A549 (cell line): ENCODE data around the gene TLDC2. TPM values are rescaled to one million over a fixed set of nuclear protein-coding genes. Genes with fewer than 3 reads are reported as not detected.
"Not testable (repeated sequence)": the region's sequence is repeated elsewhere in the genome, so short reads cannot be mapped to it uniquely, and the experiment has no call there.

Experiments
- ATAC-seq, 2 experiments: fragments of 200-7000 bp in 1 of 2; fragments of >200 bp in 1 of 2; cut with Nextera tagmentation in 1 of 2; cut with Tn5 transposase in 1 of 2; 3 replicates each; pipeline versions ENCODE4 v1.8.0 to v1.9.1; 2018 to 2020; ENCODE audit warnings: mild to moderate bottlenecking in 1 of 2, moderate library complexity in 1 of 2
- CTCF ChIA-PET: fragments of 300-600 bp; sonication (Branson Sonifier 250); formaldehyde crosslinking; extraction: SDS; loops from one replicate; lab custom pipeline; 2021; ENCODE audit warnings: antibody characterized with exemption, inconsistent platforms; lab: Yijun Ruan, JAX
- POLR2A ChIA-PET: fragments of 350-600 bp; formaldehyde crosslinking; extraction: SDS; loops from one replicate; lab custom pipeline; 2021; ENCODE audit warnings: antibody characterized with exemption, inconsistent platforms; lab: Yijun Ruan, JAX
- DNase-seq, 2 experiments: peaks; one replicate each; pipeline versions ENCODE4 v3.0.0 to v3.0.0-alpha.2; 2011 to 2016; ENCODE audit warnings: low read depth in 1 of 2, low spot score in 1 of 2
- FAIRE-seq: peaks from 2 replicates; lab custom pipeline; 2011; peaks lifted over from hg19 to GRCh38; lab: Jason Lieb, UNC
- H3K27ac ChIP-seq, 2 experiments: fragments of >200 bp; sonication (Bioruptor Twin); formaldehyde crosslinking; 3 replicates each; pipeline ENCODE4 v1.5.1; 2016 to 2017
- H3K4me1 ChIP-seq: fragments of >200 bp; sonication (Bioruptor Twin); formaldehyde crosslinking; 3 replicates; pipeline ENCODE4 v1.6.1; 2016
- H3K4me2 ChIP-seq: fragments of >200 bp; sonication (Bioruptor Twin); formaldehyde crosslinking; 3 replicates; pipeline ENCODE4 v1.6.1; 2016
- H3K4me3 ChIP-seq: fragments of >200 bp; sonication (Bioruptor Twin); formaldehyde crosslinking; 3 replicates; pipeline ENCODE4 v1.5.1; 2016
- H3K9me3 ChIP-seq: fragments of >200 bp; sonication (Bioruptor Twin); formaldehyde crosslinking; 3 replicates; pipeline ENCODE4 v1.6.1; 2016
- BHLHE40 ChIP-seq: IDR thresholded peaks from 2 replicates; pipeline ENCODE4 v1.6.1; 2012; ENCODE audit warnings: low read depth, low read length, inconsistent platforms
- CBX8 ChIP-seq: fragments of 200-600 bp; sonication (generic); IDR thresholded peaks from 2 replicates; pipeline ENCODE4 v1.6.1; 2016
- CHD2 ChIP-seq: fragments of 150-350 bp; IDR thresholded peaks from 2 replicates; pipeline ENCODE4 v1.6.1; 2014; ENCODE audit warnings: low read length; ENCODE audit not compliant: partially characterized antibody
- GATA3 ChIP-seq: IDR thresholded peaks from 2 replicates; pipeline ENCODE4 v1.6.1; 2012; ENCODE audit warnings: borderline replicate concordance
- HDAC2 ChIP-seq: fragments of 200-600 bp; sonication (generic); IDR thresholded peaks from 2 replicates; pipeline ENCODE4 v1.6.1; 2016
- JUN ChIP-seq, 2 experiments: fragments of >200 bp; sonication (Bioruptor Twin); formaldehyde crosslinking; IDR thresholded peaks; 2 replicates in 1 of 2; 3 replicates in 1 of 2; pipeline ENCODE4 v1.6.1; 2016 to 2017
- KDM1A ChIP-seq: fragments of 200-600 bp; sonication (generic); IDR thresholded peaks from 2 replicates; pipeline ENCODE4 v1.6.1; 2016; ENCODE audit warnings: low read depth, mild to moderate bottlenecking
- MAFK ChIP-seq: fragments of 450-650 bp; IDR thresholded peaks from 2 replicates; pipeline ENCODE4 v1.6.1; 2014; ENCODE audit not compliant: partially characterized antibody
- NPAS2 ChIP-seq: fragments of 250-450 bp; sonication (Bioruptor Pico); IDR thresholded peaks from 2 replicates; pipeline ENCODE4 v1.8.0; 2022; ENCODE audit warnings: mild to moderate bottlenecking, moderate library complexity, borderline replicate concordance
- RAD21 ChIP-seq, 2 experiments: fragments of >200 bp in 1 of 2; sonication (Bioruptor Twin) in 1 of 2; formaldehyde crosslinking in 1 of 2; IDR thresholded peaks in 1 of 2; conservative IDR thresholded peaks in 1 of 2; 2 replicates in 1 of 2; 3 replicates in 1 of 2; pipeline ENCODE4 v1.6.1; 2012 to 2018; ENCODE audit warnings: inconsistent platforms in 1 of 2
- RFX5 ChIP-seq: fragments of 450-650 bp; IDR thresholded peaks from 2 replicates; pipeline ENCODE4 v1.7.1; 2014; ENCODE audit warnings: antibody characterized with exemption, mild to moderate bottlenecking, moderate library complexity
- ZC3H11A ChIP-seq: fragments of 450-650 bp; IDR thresholded peaks from 2 replicates; pipeline ENCODE4 v1.6.1; 2014; ENCODE audit warnings: antibody characterized with exemption, mild to moderate bottlenecking
- ZSCAN20 ChIP-seq: fragments of 250-450 bp; sonication (Bioruptor Pico); IDR thresholded peaks from 2 replicates; pipeline ENCODE4 v1.8.0; 2022; ENCODE audit warnings: mild to moderate bottlenecking, moderate library complexity
- WGBS: methylation state at CpG from one replicate; pipeline ENCODE4 v1.1.6; 2017; ENCODE audit errors: missing lambda C conversion rate; 5-methylcytosine and 5-hydroxymethylcytosine counted together
- polyA plus RNA-seq, 4 experiments: library from polyadenylated mRNA; depleted of rRNA in 3 of 4; stranded (reverse); fragments of >200 nt; fragmentation: RNase III in 1 of 4; extraction: RNeasy Plus Mini Kit Qiagen cat#74134 plus additional on column Dnase treatment in 1 of 4; gene quantifications; 2 replicates in 3 of 4; 3 replicates in 1 of 4; pipeline ENCODE4 v1.2.3, GENCODE V29; 2011 to 2017
- TF ChIP-seq, protein P1 (sequence below): fragments of >200 bp; sonication (Bioruptor Twin); formaldehyde crosslinking; IDR thresholded peaks from 3 replicates; pipeline ENCODE4 v1.5.1; 2016
- TF ChIP-seq, protein P2 (sequence below): IDR thresholded peaks from 2 replicates; pipeline ENCODE4 v1.6.1; 2012; ENCODE audit warnings: low read depth, borderline replicate concordance

TLDC2 gene
- polyA plus RNA-seq, 2 of the 4 experiments (the other 2 are of a cell fraction): 0.17 TPM; not detected in 1

DNA sequence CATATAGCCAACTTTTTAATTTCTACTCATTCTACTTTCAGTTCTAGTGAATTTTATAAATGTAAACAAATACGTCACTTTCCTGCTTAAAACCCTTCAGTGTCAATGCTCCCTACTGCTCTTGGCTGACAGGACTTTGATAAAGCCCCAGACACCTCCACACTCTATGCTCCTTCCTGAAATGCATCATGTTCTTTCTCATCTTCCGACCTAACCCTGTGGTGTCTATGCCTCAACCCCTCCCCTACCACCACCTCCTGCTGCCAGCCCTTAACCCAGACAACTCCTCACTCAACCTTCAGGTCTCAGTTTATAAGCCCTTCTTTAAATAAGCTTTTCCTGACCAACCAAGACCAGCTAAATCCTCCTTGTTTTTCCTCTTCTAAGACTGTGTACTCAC is 19.1 kb downstream of the TLDC2 start (continued):
- TF ChIP-seq HDAC2: no peak
- TF ChIP-seq JUN (IDR thresholded peaks at IDR 0.05): no peak
- no peak for TF ChIP-seq CHD2

DNA sequence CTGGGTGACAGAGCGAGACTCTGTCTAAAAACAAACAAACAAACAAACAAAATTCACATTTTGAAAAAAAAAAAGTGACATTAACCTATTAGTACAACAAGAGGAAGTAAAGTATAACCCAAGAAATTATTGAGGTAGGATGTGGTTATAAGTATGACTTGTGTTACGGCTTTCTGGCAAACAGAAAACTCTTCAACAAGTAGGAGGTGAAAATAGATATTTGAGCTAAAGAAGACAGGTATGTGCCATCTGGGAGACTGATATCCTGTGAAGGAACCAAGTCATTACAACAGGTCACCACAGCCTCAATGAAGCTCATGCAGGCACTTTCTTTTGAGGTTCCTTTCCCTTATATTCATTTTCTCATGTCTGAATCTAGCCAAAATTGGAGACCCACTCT is 28.8 kb downstream of the TLDC2 start:
- WGBS: 94% methylated on average over 2 of the region's 2 CpGs
- ATAC-seq (no peak), DNase-seq (no peak)
- Histone ChIP-seq H3K9me3 (no peaks in the 10 kb centered on the region), H3K4me2 (no peak overlapping the region), H3K4me1 (no peaks in the 10 kb centered on the region), H3K27ac (no peak overlapping the region), H3K4me3 (no peak overlapping the region)
- ChIA-PET CTCF (interaction anchor here (0.6 to 0.9 kb wide), 2 partner anchors 17 to 240 kb away, joined by 3 read pairs; no protein-coding TSS in a partner anchor), POLR2A (no interaction called here)
- TF ChIP-seq CHD2: no peak
- no peak for TF ChIP-seq RAD21 (conservative IDR thresholded peaks at IDR 0.05 in 1 of 2, IDR thresholded peaks at IDR 0.05 in 1 of 2)
- no peak for TF ChIP-seq MAFK
- TF ChIP-seq, all 56 proteins: peak for 0
- no peak for FAIRE-seq

- H3K9me3 ChIP-seq, ATAC-seq, FAIRE-seq, H3K4me3 ChIP-seq, H3K4me1 ChIP-seq, H3K4me2 ChIP-seq, H3K27ac ChIP-seq, DNase-seq, POLR2A ChIA-PET, CTCF ChIA-PET: not testable (repeated sequence)
- 93% methylated on average over 10 of the region's 10 CpGs for WGBS
Measured at GRCh38 chr20:36905566-36905965, 29.6 kb downstream of the TLDC2 start.

- ATAC-seq, H3K27ac ChIP-seq, H3K4me2 ChIP-seq, H3K4me1 ChIP-seq, POLR2A ChIA-PET, FAIRE-seq, DNase-seq, H3K4me3 ChIP-seq, H3K9me3 ChIP-seq: not testable (repeated sequence)
- 92% methylated on average over 7 of the region's 7 CpGs for WGBS
- CTCF ChIA-PET: interaction anchor here (1.1 to 1.3 kb wide), 2 partner anchors 13 to 18 kb away, joined by 3 to 4 read pairs; no protein-coding TSS in a partner anchor
Measured at GRCh38 chr20:36906086-36906485, 30.1 kb downstream of the TLDC2 start.

DNA sequence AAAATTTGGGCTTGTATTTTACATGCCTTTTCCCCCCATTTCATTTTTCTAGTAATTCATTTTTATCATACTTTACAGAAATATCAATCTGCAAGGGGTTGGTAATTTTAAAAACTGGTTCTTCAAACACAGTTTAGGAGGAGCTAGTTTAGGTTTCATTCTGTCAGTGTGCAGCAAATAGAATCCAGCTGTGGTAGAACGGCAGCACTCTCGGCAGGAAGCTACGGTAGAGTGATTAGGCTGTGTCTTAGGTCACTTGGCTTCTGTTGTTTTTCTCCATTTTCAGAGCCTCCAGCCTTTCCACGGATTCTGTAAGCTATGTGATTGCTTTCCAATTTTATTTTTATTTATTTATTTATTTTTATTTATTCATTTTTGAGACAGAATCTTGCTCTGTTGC is 32.7 kb downstream of the TLDC2 start:
- CTCF ChIA-PET: interaction anchor here (1.5 to 2.4 kb wide), 3 partner anchors 11 to 100 kb away, joined by 3 to 9 read pairs (median 7); no protein-coding TSS in a partner anchor
- Histone ChIP-seq H3K4me3 (no peak overlapping the region), H3K4me2 (no peak overlapping the region), H3K27ac (no peak overlapping the region), H3K9me3 (no peaks in the 10 kb centered on the region), H3K4me1 (no peaks in the 10 kb centered on the region)
- DNase-seq (no peak), ATAC-seq (no peak), FAIRE-seq (no peak)
- TF ChIP-seq HDAC2 (no peak), ZSCAN20 (no peak), MAFK (no peak), BHLHE40 (no peak), GATA3 (no peak), KDM1A (no peak), RFX5 (no peak), CBX8 (no peak), NPAS2 (CRISPR knock-in tag) (no peak), ZC3H11A (no peak)
- TF ChIP-seq, protein P1, sequence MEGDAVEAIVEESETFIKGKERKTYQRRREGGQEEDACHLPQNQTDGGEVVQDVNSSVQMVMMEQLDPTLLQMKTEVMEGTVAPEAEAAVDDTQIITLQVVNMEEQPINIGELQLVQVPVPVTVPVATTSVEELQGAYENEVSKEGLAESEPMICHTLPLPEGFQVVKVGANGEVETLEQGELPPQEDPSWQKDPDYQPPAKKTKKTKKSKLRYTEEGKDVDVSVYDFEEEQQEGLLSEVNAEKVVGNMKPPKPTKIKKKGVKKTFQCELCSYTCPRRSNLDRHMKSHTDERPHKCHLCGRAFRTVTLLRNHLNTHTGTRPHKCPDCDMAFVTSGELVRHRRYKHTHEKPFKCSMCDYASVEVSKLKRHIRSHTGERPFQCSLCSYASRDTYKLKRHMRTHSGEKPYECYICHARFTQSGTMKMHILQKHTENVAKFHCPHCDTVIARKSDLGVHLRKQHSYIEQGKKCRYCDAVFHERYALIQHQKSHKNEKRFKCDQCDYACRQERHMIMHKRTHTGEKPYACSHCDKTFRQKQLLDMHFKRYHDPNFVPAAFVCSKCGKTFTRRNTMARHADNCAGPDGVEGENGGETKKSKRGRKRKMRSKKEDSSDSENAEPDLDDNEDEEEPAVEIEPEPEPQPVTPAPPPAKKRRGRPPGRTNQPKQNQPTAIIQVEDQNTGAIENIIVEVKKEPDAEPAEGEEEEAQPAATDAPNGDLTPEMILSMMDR: no peak
- TF ChIP-seq, protein P2, sequence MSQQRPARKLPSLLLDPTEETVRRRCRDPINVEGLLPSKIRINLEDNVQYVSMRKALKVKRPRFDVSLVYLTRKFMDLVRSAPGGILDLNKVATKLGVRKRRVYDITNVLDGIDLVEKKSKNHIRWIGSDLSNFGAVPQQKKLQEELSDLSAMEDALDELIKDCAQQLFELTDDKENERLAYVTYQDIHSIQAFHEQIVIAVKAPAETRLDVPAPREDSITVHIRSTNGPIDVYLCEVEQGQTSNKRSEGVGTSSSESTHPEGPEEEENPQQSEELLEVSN: no peak
- WGBS: 94% methylated on average over 4 of the region's 4 CpGs
- POLR2A ChIA-PET: no interaction called here
